ENCODE results near the gene STK33.

STK33 gene

DNA sequence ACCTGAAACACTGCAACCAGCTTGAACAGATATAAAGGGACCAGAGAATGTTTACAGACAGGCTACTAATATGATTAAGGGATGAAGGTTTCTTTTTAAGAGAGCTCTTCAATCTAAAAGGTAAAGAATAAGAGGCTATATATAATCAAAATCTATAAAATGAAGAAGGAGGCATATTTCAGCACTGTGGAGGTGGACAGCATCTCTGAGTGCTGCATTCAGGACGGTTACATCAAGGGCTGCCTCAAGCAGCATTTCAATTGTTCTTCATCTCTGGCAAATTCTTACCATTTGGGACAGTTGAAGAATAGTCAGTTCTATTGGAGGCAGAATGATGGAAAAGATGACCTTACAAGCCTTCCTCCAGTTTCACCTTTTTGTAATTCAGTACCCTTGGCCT, 190.7 kb downstream of the STK33 start:
- DNase-seq = no peak

GRCh38 chr11:8392886-8393285, 201.1 kb downstream of the STK33 start:
- DNase-seq = no peak

GRCh38 chr11:8392166-8392565, 201.9 kb downstream of the STK33 start:
- DNase-seq = no peak

GRCh38 chr11:8390851-8391612, 203.0 kb downstream of the STK33 start:
- no peak for DNase-seq

DNA sequence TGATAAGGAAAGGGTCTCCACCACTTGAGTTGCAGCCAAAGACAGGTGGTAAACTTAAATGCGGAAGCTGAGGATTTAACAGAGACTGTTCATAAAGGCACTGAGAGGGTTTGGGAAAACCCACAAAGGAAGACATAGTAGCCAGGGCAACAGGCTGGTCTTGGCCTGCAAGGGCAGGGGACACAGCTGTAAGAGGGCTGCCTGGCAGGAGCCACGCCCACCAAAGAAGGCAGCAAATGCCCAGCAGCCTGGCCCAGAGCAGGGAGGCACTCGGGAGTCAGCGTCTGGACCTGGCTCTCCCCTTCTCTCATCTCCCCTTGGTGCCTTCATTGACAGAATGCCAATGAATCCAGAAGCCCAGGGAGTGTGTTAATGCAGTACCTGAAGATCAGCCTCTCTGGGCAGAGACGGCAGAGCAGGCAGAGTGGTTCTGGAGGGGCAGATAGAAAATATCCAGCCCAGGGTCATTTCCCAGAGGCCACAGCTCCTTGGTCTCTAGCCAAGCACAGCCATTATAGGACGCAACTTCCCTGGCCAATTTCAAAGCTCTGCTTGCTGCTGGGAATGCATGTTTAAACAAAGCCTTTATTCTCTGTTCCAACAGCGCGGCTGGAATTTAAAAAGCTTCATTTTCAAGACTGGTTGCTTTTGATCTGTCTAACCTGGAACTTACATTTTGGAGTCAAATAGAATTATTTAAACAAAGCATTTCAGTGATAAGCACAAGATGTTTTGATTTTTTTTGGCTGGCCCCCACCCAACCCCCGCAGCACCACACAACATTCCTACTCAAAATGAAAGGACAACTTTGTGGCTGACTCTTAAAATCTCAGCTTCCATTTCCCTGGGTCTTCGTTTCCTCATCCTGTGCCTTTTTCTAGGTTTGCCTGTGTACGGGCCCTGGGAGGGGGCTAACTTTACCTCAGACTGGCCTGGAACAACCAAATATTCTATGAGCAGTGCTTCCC, 204.7 kb downstream of the STK33 start:
- no peak for DNase-seq

GRCh38 chr11:8387693-8388092, 206.3 kb downstream of the STK33 start:
- no peak for DNase-seq

- no peak for DNase-seq
These were observed 206.9 kb downstream of the STK33 start for GRCh38 chr11:8387141-8387540.

DNA sequence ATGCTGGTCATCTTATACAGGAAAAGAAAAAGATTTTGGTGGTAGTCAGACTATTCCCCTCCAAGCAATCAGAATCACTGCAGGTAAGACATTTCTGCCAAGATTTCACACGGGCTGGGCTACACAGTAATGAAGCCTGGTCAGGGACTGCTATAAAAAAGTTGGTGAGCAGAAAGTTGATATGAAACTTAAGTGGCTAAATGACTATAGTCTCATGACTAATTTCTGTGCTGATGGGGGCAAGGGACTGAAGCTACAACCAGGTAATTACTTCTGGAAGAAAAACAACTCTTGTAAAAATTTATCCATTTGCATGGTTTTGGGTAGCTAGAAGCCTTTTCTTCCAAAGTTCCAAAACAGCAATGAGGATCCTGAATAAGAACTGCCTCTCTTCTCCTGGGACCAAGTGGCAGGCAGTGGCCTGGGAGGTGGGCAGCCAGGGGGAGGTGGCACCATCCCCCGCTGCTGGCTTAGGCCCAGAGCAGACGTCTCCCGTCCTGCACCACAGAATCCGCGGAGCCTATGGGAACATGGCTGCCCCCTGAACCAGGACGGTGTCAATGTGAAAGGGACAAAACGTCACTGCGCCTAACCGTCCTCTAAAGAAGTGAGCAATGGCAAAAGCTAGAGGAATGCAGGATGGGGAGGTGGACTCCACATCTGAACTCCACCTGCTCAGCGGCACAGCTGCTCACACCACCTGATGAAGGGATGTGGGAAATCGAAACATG, 207.7 kb downstream of the STK33 start:
- no peak for DNase-seq

- peak; percentile 45 for DNase-seq
These were observed 209.7 kb downstream of the STK33 start for GRCh38 chr11:8384199-8384821.

DNA sequence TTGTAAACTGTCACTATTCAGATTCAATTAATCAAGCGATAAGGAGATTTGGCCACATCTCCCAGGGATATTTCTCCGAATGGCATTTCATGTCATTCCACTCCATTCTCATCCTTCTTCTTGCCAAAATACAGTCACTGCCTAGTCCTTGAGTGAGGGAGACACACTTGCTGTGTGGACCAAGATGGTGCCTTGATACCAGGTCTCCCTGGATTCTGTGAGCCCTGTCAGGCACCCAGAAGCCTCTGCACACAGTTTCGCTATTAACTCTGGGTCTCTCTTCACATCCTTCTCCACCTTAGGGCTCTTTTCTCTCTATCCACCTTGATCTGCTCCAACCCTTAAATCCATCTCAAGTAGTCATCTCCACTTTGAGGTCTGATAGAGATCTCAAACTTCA, 210.4 kb downstream of the STK33 start:
- no peak for DNase-seq

DNA sequence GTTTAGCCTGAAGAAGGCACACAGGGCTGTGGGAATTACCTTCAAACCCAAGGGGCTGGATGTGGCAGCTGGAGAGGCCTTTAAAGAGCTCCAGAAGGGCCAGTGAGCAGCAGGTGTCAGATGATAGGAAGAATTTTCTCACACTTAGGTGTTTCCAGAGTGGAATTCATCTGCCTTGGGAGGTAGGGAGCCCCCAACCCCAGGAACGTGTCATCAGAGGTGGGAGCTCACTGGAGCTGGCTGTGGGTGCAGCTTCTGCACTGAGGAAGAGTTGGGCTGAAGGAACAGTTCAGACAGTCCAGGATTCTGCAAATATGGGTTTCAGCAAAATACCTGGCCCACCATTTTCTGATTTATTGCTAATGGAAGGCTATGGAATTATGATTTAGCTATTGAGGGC, 210.8 kb downstream of the STK33 start:
- DNase-seq = no peak

- peak; percentile 42 for DNase-seq
These were observed 211.5 kb downstream of the STK33 start for GRCh38 chr11:8382436-8383053.

- DNase-seq = no peak
These were observed 212.1 kb downstream of the STK33 start for GRCh38 chr11:8381871-8382396.

DNA sequence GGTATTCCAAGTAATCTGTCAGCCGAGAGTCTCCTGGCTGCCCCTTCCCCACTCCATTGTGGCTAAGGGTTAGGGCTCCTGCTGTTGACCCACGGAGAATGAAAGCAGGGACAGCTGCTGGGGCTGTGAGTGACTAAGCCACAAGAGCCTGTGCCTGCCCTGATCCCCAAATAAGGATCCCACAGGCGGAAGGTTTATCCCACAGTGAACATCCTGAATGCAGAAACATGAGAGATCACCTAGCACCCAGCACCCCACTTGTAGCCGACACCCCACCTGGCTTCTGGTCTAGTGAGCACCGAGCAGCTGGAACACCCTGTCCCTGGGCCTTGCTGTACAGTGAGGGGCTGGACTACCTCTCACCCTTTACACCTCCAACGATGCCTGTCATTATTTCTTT, 212.7 kb downstream of the STK33 start:
- no peak for DNase-seq

GRCh38 chr11:8375932-8376331, 218.1 kb downstream of the STK33 start:
- peak; percentile 23 for DNase-seq

- peak; percentile 15 for DNase-seq
These were observed 218.6 kb downstream of the STK33 start for GRCh38 chr11:8375460-8375859.

- DNase-seq = peak; percentile 3
These were observed 219.3 kb downstream of the STK33 start for GRCh38 chr11:8374716-8375115.

- DNase-seq = peak; percentile 31
These were observed 220.3 kb downstream of the STK33 start for GRCh38 chr11:8373519-8374432.

- DNase-seq = peak; percentile 18
These were observed 221.2 kb downstream of the STK33 start for GRCh38 chr11:8372641-8373381.

DNA sequence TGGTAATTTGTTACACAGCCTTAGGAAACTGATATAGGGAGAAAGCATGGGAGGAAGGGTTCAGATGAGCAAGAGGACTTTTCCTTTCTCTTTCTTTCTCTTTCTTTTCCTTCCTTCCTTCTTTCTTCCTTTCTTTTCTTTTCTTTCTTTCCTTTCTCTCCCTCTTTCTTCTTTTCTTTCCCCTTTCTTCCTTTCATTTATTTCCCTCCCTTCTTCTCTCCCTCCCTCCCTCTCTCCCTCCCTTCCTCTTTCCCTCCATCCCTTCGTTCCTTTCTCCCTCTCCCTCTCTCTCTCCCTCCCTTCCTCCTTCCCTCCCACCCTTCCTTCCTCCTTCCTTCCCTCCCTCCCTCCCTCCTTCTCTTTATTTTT, 222.5 kb downstream of the STK33 start:
- DNase-seq = no peak

All from right forelimb (tissue), 1 donor.